Measurements from ENCODE around the gene LEFTY1. TPM values are rescaled to one million over a fixed set of nuclear protein-coding genes. Genes with fewer than 3 reads are reported as not detected.
A peak's percentile ranks its signal among the peaks of the same experiment; 100 is the strongest.

LEFTY1 gene
- total RNA-seq, 1 donor from 2014 or later = not detected

DNA sequence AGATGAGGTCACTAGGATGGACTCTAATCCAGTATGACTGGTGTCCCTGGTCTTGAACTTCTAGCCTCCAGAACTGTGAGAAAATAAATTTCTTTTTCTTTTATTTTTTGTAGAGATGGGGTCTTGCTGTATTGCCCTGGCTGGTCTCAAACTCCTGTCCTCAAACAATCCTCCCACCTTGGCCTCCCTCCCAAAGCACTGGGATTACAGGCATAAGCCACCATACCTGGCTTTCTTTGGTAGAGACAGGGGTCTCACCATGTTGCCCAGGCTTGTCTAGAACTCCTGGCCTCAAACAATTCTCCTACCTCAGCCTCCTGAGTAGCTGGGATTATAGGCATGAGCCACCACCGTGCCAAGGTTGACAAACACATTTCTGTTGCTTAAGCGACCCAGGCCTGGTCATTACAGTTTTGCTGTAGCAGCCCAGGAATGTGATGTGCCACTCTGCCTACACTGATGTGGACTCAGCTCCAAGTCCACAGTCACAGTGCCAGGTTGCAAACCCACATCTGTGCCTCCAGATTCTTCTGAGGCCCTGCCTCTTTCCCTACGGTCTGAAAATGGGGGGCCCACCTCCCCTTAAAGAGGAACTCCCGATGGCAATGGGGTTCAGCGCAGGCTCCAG is 19.2 kb upstream of the LEFTY1 start:
- H3K27ac Mint-ChIP-seq = no peak overlapping the region
- peaks cover 23% of the 10 kb centered on the region for H3K4me1 Mint-ChIP-seq
- ChIA-PET CTCF (interaction anchor here (1.0 to 1.6 kb wide), 2 partner anchors 130 to 433 kb away, joined by 3 to 5 read pairs; partner anchors contain the start of gene SRP9), POLR2A (interaction anchor here (1.1 to 1.6 kb wide), 3 partner anchors 11 to 131 kb away, joined by 3 to 4 read pairs (median 4); partner anchors contain the start of genes PYCR2 and SRP9)
- H3K27me3 Mint-ChIP-seq = no peaks in the 10 kb centered on the region
- peaks cover 8% of the 10 kb centered on the region for H3K36me3 Mint-ChIP-seq (ENCODE audit: low read depth)
- no peak for TF ChIP-seq CTCF (IDR thresholded peaks at IDR 0.05)
- H3K4me3 Mint-ChIP-seq = no peak overlapping the region
- DNase-seq (no peak), ATAC-seq (ENCODE audit: low read depth) (no peak)
- intact Hi-C loops (cut with micrococcal nuclease) = no loop called here
- H3K9me3 Mint-ChIP-seq = peaks cover 2% of the 10 kb centered on the region

- ATAC-seq (ENCODE audit: low read depth) (no peak), DNase-seq (no peak)
- Mint-ChIP-seq H3K4me1 (peaks cover 23% of the 10 kb centered on the region), H3K27ac (no peak overlapping the region), H3K4me3 (no peak overlapping the region), H3K27me3 (no peaks in the 10 kb centered on the region), H3K36me3 (ENCODE audit: low read depth) (peaks cover 2% of the 10 kb centered on the region), H3K9me3 (peaks cover 2% of the 10 kb centered on the region)
- no peak for TF ChIP-seq CTCF (IDR thresholded peaks at IDR 0.05)
- POLR2A ChIA-PET = no interaction called here
- intact Hi-C loops (cut with micrococcal nuclease) = no loop called here
- CTCF ChIA-PET = no interaction called here
These were observed 18.4 kb upstream of the LEFTY1 start for GRCh38 chr1:225907341-225907740.

DNA sequence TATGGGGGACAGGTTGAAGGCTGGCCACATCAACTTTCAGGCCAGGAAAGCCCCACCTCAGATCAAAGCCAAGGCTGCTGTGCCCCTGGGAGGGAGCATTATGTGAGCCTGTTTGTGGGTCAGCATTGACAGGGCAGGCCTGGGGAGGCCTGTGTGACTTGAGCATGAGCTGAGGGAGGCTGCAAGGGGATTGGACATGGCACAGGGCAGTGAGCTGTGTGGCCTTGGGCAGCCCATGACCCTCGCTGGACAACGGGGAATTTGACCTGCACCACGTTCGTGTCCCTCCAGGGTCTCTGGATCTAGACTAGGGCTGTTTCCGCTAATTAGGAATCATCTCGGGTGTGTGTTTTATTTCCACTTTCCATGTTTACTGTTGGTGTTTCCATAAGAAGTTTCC is 17.5 kb upstream of the LEFTY1 start:
- Mint-ChIP-seq H3K36me3 (ENCODE audit: low read depth) (no peaks in the 10 kb centered on the region), H3K27ac (no peak overlapping the region), H3K27me3 (no peaks in the 10 kb centered on the region), H3K9me3 (peaks cover 2% of the 10 kb centered on the region), H3K4me1 (peaks cover 18% of the 10 kb centered on the region), H3K4me3 (no peak overlapping the region)
- ATAC-seq (ENCODE audit: low read depth) = no peak
- ChIA-PET POLR2A (interaction anchor here (0.6 kb wide), 1 partner anchor 120 kb away, joined by 4 read pairs; no protein-coding TSS in a partner anchor), CTCF (no interaction called here)
- TF ChIP-seq CTCF (IDR thresholded peaks at IDR 0.05) = no peak
- no peak for DNase-seq
- intact Hi-C loops (cut with micrococcal nuclease) = no loop called here

- H3K27ac Mint-ChIP-seq = no peak overlapping the region
- ChIA-PET CTCF (interaction anchor here (1.2 kb wide), 1 partner anchor 21 kb away, joined by 3 read pairs; the partner anchor contains the start of gene TMEM63A), POLR2A (interaction anchor here (0.7 kb wide), 1 partner anchor 12 kb away, joined by 4 read pairs; no protein-coding TSS in a partner anchor)
- peaks cover 7% of the 10 kb centered on the region for H3K4me1 Mint-ChIP-seq
- no peak for ATAC-seq (ENCODE audit: low read depth)
- H3K36me3 Mint-ChIP-seq (ENCODE audit: low read depth) = no peaks in the 10 kb centered on the region
- no peak for TF ChIP-seq CTCF (IDR thresholded peaks at IDR 0.05)
- no peak overlapping the region for H3K4me3 Mint-ChIP-seq
- peaks cover 2% of the 10 kb centered on the region for H3K9me3 Mint-ChIP-seq
- DNase-seq = no peak
- intact Hi-C loops (cut with micrococcal nuclease) = no loop called here
- no peaks in the 10 kb centered on the region for H3K27me3 Mint-ChIP-seq
These were observed 14.7 kb upstream of the LEFTY1 start for GRCh38 chr1:225903623-225904022.

GRCh38 chr1:225899044-225899925 is 10.3 kb upstream of the LEFTY1 start:
- Mint-ChIP-seq H3K4me1 (peaks cover 37% of the 10 kb centered on the region), H3K27ac (peak overlapping the region; percentile 70), H3K9me3 (peaks cover 2% of the 10 kb centered on the region), H3K36me3 (ENCODE audit: low read depth) (no peaks in the 10 kb centered on the region), H3K4me3 (no peak overlapping the region), H3K27me3 (no peaks in the 10 kb centered on the region)
- TF ChIP-seq CTCF (IDR thresholded peaks at IDR 0.05) = no peak
- ChIA-PET POLR2A (interaction anchor here (2.6 kb wide), 1 partner anchor 122 kb away, joined by 16 read pairs; the partner anchor contains the start of gene SRP9), CTCF (no interaction called here)
- intact Hi-C loops (cut with micrococcal nuclease) = no loop called here
- no peak for DNase-seq
- no peak for ATAC-seq (ENCODE audit: low read depth)

Measured in activated B cell treated with CpG ODN at 0.5 μM for 24 hours (primary cell).